ENCODE results near the gene ELN. TPM values are rescaled to one million over a fixed set of nuclear protein-coding genes. Genes with fewer than 3 reads are reported as not detected.
A peak's percentile ranks its signal among the peaks of the same experiment; 100 is the strongest.

The ELN gene
- total RNA-seq, 2 donors from 2014 or later, result 1,484 to 3,836 TPM

- Histone ChIP-seq H3K27ac (peak overlapping the region; percentile 38 to 49), H3K36me3 (peaks cover 66% of the 10 kb centered on the region), H3K4me3 (no peak overlapping the region), H3K9me3 (no peaks in the 10 kb centered on the region), H3K27me3 (replicated peaks; ENCODE audit: insufficient read depth) (no peaks in the 10 kb centered on the region), H3K4me1 (ENCODE audit: control insufficient read depth in 1 of 2, low read depth in 2 of 2) (peaks cover 6 to 33% of the 10 kb centered on the region in 2 donors)
- TF ChIP-seq, protein P1, sequence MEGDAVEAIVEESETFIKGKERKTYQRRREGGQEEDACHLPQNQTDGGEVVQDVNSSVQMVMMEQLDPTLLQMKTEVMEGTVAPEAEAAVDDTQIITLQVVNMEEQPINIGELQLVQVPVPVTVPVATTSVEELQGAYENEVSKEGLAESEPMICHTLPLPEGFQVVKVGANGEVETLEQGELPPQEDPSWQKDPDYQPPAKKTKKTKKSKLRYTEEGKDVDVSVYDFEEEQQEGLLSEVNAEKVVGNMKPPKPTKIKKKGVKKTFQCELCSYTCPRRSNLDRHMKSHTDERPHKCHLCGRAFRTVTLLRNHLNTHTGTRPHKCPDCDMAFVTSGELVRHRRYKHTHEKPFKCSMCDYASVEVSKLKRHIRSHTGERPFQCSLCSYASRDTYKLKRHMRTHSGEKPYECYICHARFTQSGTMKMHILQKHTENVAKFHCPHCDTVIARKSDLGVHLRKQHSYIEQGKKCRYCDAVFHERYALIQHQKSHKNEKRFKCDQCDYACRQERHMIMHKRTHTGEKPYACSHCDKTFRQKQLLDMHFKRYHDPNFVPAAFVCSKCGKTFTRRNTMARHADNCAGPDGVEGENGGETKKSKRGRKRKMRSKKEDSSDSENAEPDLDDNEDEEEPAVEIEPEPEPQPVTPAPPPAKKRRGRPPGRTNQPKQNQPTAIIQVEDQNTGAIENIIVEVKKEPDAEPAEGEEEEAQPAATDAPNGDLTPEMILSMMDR (IDR thresholded peaks at IDR 0.05), result no peak
- DNase-seq (ENCODE audit: low spot score) (no peak), ATAC-seq (ENCODE audit: insufficient number of reproducible peaks, low FRiP score, low read depth) (no peak)
These were observed 36.7 kb downstream of the ELN start for GRCh38 chr7:74064696-74065095.

- no peak overlapping the region for H3K4me3 ChIP-seq
- peak overlapping the region; percentile 29 to 37 for H3K27ac ChIP-seq
- TF ChIP-seq, protein P1 (IDR thresholded peaks at IDR 0.05), result no peak
- no peak for DNase-seq (ENCODE audit: low spot score)
- no peaks in the 10 kb centered on the region for H3K9me3 ChIP-seq
- H3K27me3 ChIP-seq (replicated peaks; ENCODE audit: insufficient read depth), result no peaks in the 10 kb centered on the region
- peaks cover 48% of the 10 kb centered on the region for H3K36me3 ChIP-seq
- no peak for ATAC-seq (ENCODE audit: insufficient number of reproducible peaks, low FRiP score, low read depth)
- peaks cover 0 to 14% of the 10 kb centered on the region in 2 donors for H3K4me1 ChIP-seq (ENCODE audit: control insufficient read depth in 1 of 2, low read depth in 2 of 2)
These were observed 38.7 kb downstream of the ELN start for GRCh38 chr7:74066626-74067025.

DNA sequence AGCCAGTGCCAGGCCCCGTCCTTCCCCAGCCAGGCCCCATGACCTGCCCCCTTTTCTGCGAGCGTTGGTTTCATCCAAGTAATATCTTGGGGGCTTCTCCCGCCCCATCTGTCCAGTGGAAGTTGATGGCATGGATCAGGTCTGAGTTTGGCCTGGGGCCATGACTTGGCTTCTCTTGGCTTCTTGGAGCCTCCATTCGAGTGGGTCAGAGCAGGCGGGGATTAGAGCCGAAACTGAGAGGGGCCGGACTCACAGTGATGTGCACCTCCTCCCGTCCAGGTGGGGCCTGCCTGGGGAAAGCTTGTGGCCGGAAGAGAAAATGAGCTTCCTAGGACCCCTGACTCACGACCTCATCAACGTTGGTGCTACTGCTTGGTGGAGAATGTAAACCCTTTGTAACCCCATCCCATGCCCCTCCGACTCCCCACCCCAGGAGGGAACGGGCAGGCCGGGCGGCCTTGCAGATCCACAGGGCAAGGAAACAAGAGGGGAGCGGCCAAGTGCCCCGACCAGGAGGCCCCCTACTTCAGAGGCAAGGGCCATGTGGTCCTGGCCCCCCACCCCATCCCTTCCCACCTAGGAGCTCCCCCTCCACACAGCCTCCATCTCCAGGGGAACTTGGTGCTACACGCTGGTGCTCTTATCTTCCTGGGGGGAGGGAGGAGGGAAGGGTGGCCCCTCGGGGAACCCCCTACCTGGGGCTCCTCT lies 40.6 kb downstream of the ELN start:
- peak; percentile 11 for ATAC-seq (ENCODE audit: insufficient number of reproducible peaks, low FRiP score, low read depth)
- DNase-seq (ENCODE audit: low spot score), result no peak
- Histone ChIP-seq H3K4me3 (no peak overlapping the region), H3K27ac (peak overlapping the region; percentile 37 to 62), H3K36me3 (peaks cover 33% of the 10 kb centered on the region), H3K27me3 (replicated peaks; ENCODE audit: insufficient read depth) (no peaks in the 10 kb centered on the region), H3K9me3 (no peaks in the 10 kb centered on the region), H3K4me1 (ENCODE audit: control insufficient read depth in 1 of 2, low read depth in 2 of 2) (no peaks in the 10 kb centered on the region)
- TF ChIP-seq, protein P1 (IDR thresholded peaks at IDR 0.05), result no peak

DNA sequence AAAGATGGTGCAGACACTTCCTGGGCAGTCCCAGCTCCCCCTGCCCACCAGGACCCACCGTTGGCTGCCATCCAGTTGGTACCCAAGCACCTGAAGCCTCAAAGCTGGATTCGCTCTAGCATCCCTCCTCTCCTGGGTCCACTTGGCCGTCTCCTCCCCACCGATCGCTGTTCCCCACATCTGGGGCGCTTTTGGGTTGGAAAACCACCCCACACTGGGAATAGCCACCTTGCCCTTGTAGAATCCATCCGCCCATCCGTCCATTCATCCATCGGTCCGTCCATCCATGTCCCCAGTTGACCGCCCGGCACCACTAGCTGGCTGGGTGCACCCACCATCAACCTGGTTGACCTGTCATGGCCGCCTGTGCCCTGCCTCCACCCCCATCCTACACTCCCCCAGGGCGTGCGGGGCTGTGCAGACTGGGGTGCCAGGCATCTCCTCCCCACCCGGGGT lies 41.1 kb downstream of the ELN start:
- Histone ChIP-seq H3K4me3 (no peak overlapping the region), H3K27me3 (replicated peaks; ENCODE audit: insufficient read depth) (no peaks in the 10 kb centered on the region), H3K9me3 (no peaks in the 10 kb centered on the region), H3K4me1 (ENCODE audit: control insufficient read depth in 1 of 2, low read depth in 2 of 2) (no peaks in the 10 kb centered on the region), H3K36me3 (peaks cover 28% of the 10 kb centered on the region), H3K27ac (peak overlapping the region; percentile 37 to 62)
- DNase-seq (ENCODE audit: low spot score), result no peak
- TF ChIP-seq, protein P1 (IDR thresholded peaks at IDR 0.05), result no peak
- no peak for ATAC-seq (ENCODE audit: insufficient number of reproducible peaks, low FRiP score, low read depth)

DNA sequence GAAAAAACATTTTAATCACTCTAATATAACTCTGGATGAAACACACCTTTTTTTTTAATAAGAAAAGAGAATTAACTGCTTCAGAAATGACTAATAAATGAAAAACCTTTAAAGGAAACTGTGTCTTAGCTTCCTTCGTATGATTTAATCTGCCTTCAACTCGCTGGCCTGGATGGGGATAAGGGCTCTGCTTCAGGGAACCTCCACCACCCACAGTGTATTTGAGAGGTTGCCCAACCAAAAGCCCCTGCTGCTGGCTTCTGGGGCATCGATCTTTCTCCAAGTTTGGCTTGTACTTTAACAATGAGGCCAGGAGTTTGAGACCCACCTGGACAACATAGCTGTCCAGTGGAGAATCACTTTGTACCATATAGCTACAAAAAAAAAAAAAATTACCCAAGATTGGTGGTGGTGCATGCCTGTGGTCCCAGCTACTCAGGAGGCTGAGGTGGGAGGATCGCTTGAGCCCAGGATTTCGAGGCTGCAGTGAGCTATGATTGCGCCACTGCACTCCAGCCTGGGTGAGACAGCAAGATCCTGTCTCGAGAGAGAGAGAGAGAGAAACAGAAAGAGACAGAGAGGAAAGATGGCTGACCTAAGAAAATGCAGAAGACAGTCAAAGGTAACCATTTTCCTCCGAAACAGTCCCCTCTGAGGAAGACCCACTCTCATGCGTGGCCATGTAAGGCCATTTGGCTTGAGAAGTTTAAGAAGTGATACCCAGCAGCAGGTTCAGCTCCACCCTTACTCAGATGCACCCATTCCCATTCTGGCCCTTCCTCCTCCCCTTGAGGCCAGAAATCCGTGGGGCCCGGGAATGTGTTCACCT lies 42.0 kb downstream of the ELN start:
- no peaks in the 10 kb centered on the region for H3K9me3 ChIP-seq
- peaks cover 21% of the 10 kb centered on the region for H3K36me3 ChIP-seq
- no peaks in the 10 kb centered on the region for H3K4me1 ChIP-seq (ENCODE audit: control insufficient read depth in 1 of 2, low read depth in 2 of 2)
- H3K4me3 ChIP-seq, result no peak overlapping the region
- no peaks in the 10 kb centered on the region for H3K27me3 ChIP-seq (replicated peaks; ENCODE audit: insufficient read depth)
- no peak for DNase-seq (ENCODE audit: low spot score)
- TF ChIP-seq, protein P1 (IDR thresholded peaks at IDR 0.05), result no peak
- no peak for ATAC-seq (ENCODE audit: insufficient number of reproducible peaks, low FRiP score, low read depth)
- H3K27ac ChIP-seq, result peak overlapping the region; percentile 37 to 55

Measured in thoracic aorta (tissue), 2 donors.